Stimulated activated CD4-positive, alpha-beta T cell treated with anti-CD3 and anti-CD28 coated beads, Interleukin-4, amount 100 ng/mL, for 24 hours (primary cell): ENCODE results near the gene GJB6.

Experiments used
- DNase-seq: peaks from one replicate; pipeline ENCODE4 v3.0.0-alpha.2; 2020

The GJB6 gene

GRCh38 chr13:20182231-20182846, 49.8 kb downstream of the GJB6 start:
- DNase-seq = peak; percentile 62

- DNase-seq = no peak
These were observed 50.9 kb downstream of the GJB6 start for GRCh38 chr13:20181188-20181587.

DNA sequence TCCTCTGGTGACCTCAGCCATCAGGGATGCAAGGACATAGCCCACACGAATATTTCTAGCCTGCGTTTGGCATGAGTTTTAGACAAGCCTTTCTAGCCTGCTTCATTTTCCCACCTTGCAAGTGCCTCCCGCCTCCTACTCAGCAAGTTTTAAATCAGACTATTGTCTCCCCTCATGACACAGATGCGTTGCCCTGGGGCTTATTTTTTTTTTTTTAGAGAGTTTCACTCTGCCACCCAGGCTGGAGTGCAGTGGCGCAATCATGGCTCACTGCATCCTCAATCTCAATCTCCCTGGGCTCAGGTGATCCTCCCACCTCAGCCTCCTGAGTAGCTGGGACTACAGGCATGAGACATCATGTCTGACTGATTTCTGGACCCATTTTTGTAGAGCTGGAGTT, 54.0 kb downstream of the GJB6 start:
- DNase-seq = no peak

DNA sequence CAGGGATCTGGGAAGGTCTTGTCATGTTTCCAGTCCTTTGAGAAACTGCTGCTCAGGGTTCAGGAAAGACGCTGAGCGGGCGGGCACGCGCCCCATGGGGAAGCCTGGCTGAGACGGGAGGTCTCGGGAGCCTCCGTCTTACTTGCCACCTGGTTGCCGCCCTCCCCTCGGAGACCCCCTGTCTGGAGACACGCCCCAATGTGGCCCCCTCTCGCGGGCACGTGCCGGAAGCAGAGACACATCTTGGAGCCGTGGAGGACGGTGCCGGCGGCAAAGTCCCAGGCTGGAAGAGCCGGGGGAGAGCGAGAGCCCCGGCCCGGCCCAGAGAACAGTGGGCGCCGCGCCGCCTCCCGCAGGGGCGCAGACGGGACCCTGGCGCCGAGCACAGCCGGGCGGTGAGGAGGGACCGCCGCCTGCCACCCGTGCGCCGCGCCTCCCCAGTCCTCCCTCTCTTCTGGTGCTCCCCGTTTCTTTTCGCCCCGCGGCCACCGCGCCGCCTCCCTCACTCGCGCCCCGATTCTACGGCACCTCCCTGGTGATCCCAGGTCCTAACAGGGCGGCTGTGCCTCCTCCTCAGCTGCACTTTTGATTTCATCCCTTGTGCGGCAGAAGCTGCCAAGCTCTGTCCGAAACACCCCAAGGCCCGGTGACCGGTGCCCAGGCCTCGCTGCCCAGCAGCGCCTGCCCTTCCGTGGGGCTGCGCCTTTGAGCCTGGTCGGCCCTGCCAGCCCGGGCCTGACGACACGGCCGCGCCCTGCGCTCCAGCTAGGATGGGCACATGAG, 54.9 kb downstream of the GJB6 start:
- no peak for DNase-seq

GRCh38 chr13:20175907-20176652, 56.0 kb downstream of the GJB6 start:
- DNase-seq = no peak

GRCh38 chr13:20175406-20175794, 56.7 kb downstream of the GJB6 start:
- DNase-seq = no peak

GRCh38 chr13:20174656-20175405, 57.3 kb downstream of the GJB6 start:
- peak; percentile 83 for DNase-seq

DNA sequence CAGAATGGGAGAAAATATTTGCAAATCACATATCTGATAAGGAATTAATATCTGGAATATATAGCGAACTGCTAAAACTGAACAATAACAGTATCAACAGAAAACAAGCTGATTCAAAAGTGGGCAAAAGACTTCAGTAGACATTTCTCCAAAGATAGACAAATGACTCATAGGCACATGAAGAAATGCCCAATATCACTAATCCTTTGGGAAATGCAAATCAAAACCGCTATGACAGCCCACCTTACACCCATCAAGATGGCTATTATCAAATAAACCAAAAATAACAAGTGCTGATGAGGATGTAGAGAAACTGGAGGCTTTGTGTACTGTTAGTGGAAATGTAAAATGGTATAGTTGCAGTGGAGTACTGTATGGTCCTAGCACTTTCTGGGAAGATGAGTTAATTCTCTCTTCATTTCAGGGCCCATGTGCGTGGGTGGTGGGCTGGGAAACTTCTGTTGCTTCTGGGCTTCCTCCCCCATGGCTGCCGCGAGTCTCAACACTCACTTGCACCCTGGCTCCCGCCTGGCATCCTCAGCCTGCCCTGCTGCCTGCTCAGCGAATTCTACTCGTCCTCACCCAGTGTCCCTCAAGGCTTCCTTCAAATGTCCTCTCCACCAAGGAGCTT, 58.9 kb downstream of the GJB6 start:
- DNase-seq = no peak
